ENCODE measurements around the gene TJP2. TPM values are rescaled to one million over a fixed set of nuclear protein-coding genes. Genes with fewer than 3 reads are reported as not detected.

TJP2 gene
- total and polyA plus RNA-seq, 10 of the 15 experiments (the other 5 are each of a cell fraction or from before 2014, with no cell fraction given): 6.4 to 59.9 (median 29.7) TPM

- no peak for TF ChIP-seq EGR1 (IDR thresholded peaks at IDR 0.05; ENCODE audit: borderline replicate concordance in 1 of 2, low read depth in 2 of 2, low read length in 2 of 2)
- no peak for TF ChIP-seq SPI1 (IDR thresholded peaks at IDR 0.05; ENCODE audit: borderline replicate concordance, insufficient read depth, low read depth, low read length)
- TF ChIP-seq HDGF (IDR thresholded peaks at IDR 0.05): no peak
- peak; percentile 92 for TF ChIP-seq RELA (IDR thresholded peaks at IDR 0.05; ENCODE audit: borderline replicate concordance, partially characterized antibody)
- TF ChIP-seq NFYA (IDR thresholded peaks at IDR 0.05; ENCODE audit: borderline replicate concordance, low read depth, low read length): no peak
- no peak for TF ChIP-seq SIX5 (IDR thresholded peaks at IDR 0.05; ENCODE audit: low read depth, low read length, severe bottlenecking)
- peak; percentile 69 for TF ChIP-seq ATF2 (IDR thresholded peaks at IDR 0.05; ENCODE audit: low read length)
- TF ChIP-seq CHD2 (IDR thresholded peaks at IDR 0.05; ENCODE audit: borderline replicate concordance, low read depth, low read length): 0 out of 2 replicates have a peak, but pooled peaks have one; percentile 49
- TF ChIP-seq ZNF24 (IDR thresholded peaks at IDR 0.05): no peak
- TF ChIP-seq RAD51 (IDR thresholded peaks at IDR 0.05): no peak
- TF ChIP-seq ZZZ3 (IDR thresholded peaks at IDR 0.05; ENCODE audit: control insufficient read depth, insufficient read length, low read depth): no peak
- TF ChIP-seq BACH1 (IDR thresholded peaks at IDR 0.05; ENCODE audit: borderline replicate concordance): no peak; the same call in 1 of the 2 replicates
- TF ChIP-seq FOS (IDR thresholded peaks at IDR 0.05; ENCODE audit: borderline replicate concordance, extremely low read depth, insufficient read length): no peak
- peak; percentile 96 for TF ChIP-seq EED (IDR thresholded peaks at IDR 0.05; ENCODE audit: low read depth)
- TF ChIP-seq SP1 (IDR thresholded peaks at IDR 0.05; ENCODE audit: low read depth, low read length): peak; percentile 41
- TF ChIP-seq MTA3 (IDR thresholded peaks at IDR 0.05; ENCODE audit: borderline replicate concordance, low read length): no peak
- no peak for TF ChIP-seq NFYB (IDR thresholded peaks at IDR 0.05; ENCODE audit: insufficient read depth, low read depth, low read length)
- no peak for TF ChIP-seq CEBPZ (IDR thresholded peaks at IDR 0.05; ENCODE audit: low read depth, low read length)
- TF ChIP-seq ZBTB4 (CRISPR knock-in tag; IDR thresholded peaks at IDR 0.05): no peak
- TF ChIP-seq YY1 (IDR thresholded peaks at IDR 0.05; ENCODE audit: low read depth, low read length): no peak
- TF ChIP-seq ZNF207 (IDR thresholded peaks at IDR 0.05; ENCODE audit: borderline replicate concordance): no peak
- 0 out of 2 replicates have a peak, but pooled peaks have one; percentile 13 for TF ChIP-seq NR2F1 (conservative IDR thresholded peaks at IDR 0.05)
- peak; percentile 82 for TF ChIP-seq IRF4 (IDR thresholded peaks at IDR 0.05; ENCODE audit: low read depth, low read length)
- peak; percentile 86 for TF ChIP-seq DPF2 (IDR thresholded peaks at IDR 0.05)
Observed at GRCh38 chr9:69174616-69175463, 763 bp downstream of the TJP2 start (continued).

All from GM12878 (cell line).